Measurements from ENCODE around the gene C19orf25. TPM values are rescaled to one million over a fixed set of nuclear protein-coding genes. Genes with fewer than 3 reads are reported as not detected.
"Not testable (repeated sequence)": the region's sequence is repeated elsewhere in the genome, so short reads cannot be mapped to it uniquely, and the experiment has no call there.

C19orf25 gene
- polyA plus RNA-seq, 3 donors, result 17.0 to 33.0 (median 31.3) TPM

DNA sequence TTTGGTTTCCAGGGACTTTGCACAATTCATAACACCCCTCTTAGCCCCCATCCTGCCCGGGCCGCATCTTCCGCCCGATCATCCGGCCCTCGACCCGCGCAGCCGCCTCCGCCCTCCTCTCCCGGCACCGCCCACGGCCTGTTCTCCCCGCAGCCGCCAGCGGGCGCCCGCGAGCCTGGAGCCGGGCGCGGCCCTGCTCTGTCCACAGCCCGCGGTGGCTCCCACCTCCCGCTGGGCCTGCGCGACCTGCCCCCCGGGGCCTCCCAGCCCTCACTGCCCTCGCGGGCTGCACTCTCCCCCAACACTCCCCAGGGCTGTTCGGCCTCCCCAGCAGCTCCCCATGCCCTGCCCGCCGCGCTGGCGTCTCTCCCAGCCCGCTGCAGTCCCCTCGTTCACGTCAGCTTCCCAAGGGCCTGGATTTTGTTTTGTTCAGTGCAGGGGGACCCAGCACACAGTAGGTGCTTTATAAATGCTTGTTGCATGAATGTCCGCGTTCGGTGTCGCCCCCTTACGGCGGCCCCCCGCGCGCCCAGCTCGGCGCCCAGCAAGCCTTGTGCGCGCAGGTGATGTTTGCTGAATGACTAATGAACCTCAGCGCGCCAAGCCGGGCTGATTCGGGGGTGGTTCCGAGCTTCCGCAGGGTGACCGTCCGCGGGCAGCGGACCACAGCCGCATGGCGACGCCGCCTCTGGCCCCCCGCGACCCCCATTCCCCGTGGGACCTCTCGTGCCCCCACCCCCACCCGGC, 33.7 kb downstream of the C19orf25 start:
- DNase-seq (ENCODE audit: extremely low read depth in 1 of 11, low read depth in 9 of 11, low spot score in 4 of 11), result peak in 1 of 11 donors; percentile 49

- no peak for DNase-seq (ENCODE audit: extremely low read depth in 1 of 11, low read depth in 9 of 11, low spot score in 4 of 11)
Measured at GRCh38 chr19:1441677-1442438, 37.2 kb downstream of the C19orf25 start.

DNA sequence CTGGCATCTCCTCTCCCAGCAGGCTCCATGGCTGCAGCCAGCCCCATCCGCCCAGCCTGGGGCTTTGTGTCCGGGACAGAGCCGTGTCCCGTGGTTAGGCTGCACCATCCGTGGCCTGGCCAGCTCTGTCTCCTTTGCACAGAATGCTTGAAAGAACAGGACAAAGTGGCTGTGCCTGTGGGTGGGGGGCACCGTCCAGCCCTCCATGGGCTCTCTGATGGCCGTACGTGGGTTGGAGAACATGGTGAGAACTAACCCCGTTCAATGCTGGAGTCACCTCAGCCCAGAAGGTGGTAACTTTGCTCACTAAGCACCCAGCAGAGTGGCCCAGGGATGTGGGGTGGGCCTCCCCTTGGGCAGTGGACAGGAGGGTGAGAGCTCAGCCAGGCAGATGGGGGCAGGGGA, 38.0 kb downstream of the C19orf25 start:
- no peak for DNase-seq (ENCODE audit: extremely low read depth in 1 of 11, low read depth in 9 of 11, low spot score in 4 of 11)

DNA sequence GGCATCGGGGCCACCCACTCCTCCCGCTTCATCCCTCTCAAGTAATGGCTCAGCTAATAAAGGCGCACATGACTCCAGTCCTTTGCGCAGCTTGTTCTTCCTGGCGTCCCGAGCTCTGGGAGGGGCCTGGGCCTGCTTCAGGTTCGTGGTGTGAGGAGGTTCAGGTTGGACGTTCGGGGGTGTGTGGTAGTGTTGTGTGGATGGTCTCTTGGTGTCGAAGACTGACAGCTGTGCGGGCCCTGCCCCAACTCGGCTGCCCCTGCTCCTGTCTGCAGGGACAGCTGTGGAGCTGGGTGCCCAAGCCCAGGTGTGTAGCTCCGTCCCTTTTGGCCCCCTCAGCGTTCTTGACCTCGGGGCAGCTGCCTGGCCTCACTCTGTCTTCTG, 38.6 kb downstream of the C19orf25 start:
- no peak for DNase-seq (ENCODE audit: extremely low read depth in 1 of 11, low read depth in 9 of 11, low spot score in 4 of 11)

DNA sequence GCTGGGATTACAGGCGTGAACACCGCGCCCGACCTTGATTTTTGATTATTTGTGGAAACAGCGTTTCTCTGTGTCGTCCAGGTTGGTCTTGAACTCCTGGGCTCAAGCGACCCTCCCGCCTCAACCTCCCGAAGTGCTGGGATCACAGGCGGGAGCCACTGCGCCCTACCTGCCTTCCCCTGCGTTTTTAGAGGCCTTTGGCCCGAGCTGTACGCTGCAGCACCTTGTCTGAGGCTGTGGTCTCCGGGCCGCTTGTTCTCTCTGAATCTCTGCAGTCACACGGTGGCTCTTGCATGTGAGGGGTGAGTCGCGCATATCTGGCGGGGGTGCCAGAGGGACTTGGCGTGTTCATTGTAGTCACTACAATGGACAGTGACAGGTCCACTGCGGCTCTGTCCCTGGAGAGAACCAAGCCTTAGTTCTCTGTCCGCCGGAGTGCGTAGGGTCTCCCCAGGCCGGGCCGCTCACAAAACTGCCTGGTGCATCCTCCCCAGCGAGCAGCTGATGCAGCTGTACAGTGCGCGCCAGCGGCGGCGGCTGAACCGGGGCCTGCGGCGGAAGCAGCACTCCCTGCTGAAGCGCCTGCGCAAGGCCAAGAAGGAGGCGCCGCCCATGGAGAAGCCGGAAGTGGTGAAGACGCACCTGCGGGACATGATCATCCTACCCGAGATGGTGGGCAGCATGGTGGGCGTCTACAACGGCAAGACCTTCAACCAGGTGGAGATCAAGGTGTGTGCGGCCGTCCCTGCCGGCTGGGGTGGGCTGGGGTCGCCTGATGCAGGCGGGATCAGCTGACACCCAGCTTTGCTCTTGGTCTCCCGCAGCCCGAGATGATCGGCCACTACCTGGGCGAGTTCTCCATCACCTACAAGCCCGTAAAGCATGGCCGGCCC, 39.2 kb downstream of the C19orf25 start:
- not testable (repeated sequence) for DNase-seq (ENCODE audit: extremely low read depth in 1 of 11, low read depth in 9 of 11, low spot score in 4 of 11)

- no peak for DNase-seq (ENCODE audit: extremely low read depth in 1 of 11, low read depth in 9 of 11, low spot score in 4 of 11)
Measured at GRCh38 chr19:1438933-1439354, 40.1 kb downstream of the C19orf25 start.

- peak; percentile 87 to 96 (median 94) for DNase-seq (ENCODE audit: extremely low read depth in 1 of 11, low read depth in 9 of 11, low spot score in 4 of 11)
Measured at GRCh38 chr19:1438035-1438932, 40.7 kb downstream of the C19orf25 start, which contains the start of gene RPS15. RPS15 (plus strand) TSS chr19:1438396; CDS start chr19:1438426, 30 bp downstream.

DNA sequence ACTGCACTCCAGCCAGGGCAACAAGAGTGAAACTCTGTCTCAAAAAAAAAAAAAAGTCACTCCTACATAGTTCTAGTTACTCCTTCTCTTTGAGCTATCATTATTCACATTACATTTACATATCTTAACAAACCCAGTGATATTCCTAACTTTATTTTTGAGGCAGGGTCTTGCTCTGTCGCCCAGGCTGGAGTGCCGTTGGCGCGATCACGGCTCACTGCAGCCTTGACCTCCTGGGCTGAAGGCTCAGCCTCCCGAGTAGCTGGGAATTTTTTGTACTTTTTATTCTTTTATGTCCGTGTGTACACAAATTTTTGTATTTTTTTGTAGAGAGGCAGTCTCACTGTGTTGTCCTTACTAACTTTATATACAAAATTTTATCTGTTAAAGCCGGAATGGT, 41.4 kb downstream of the C19orf25 start:
- DNase-seq (ENCODE audit: extremely low read depth in 1 of 11, low read depth in 9 of 11, low spot score in 4 of 11), result no peak

DNA sequence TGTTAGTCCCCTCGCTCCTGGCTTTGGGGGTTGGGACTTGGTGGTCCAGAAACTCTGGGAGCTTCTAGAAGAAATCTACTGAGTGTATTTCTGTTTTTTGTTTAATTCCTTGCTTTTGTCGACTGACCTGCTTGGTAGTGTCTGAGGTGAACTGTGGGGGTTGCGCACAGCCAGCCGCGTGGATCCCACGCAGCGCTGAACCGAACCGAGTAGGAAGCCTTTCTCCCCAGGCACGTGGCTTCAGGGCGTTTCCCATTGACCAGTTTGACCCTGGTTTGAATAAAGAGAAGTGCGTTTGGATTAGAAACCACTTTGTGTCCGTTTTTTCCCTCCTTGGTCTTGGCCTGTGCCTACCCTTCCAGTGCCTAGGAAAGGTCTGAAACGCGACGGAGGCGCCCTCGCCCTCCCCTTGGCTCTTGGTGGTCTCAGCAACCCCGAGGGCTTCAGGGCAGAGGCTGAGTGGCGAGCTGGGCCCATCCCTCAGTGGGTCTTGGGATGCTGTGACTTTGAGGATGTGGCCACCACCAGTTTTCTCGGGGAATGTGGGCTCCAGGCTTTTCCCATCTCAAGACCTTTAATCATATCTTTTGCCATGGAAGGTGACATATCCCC, 43.5 kb downstream of the C19orf25 start:
- no peak for DNase-seq (ENCODE audit: extremely low read depth in 1 of 11, low read depth in 9 of 11, low spot score in 4 of 11)

DNA sequence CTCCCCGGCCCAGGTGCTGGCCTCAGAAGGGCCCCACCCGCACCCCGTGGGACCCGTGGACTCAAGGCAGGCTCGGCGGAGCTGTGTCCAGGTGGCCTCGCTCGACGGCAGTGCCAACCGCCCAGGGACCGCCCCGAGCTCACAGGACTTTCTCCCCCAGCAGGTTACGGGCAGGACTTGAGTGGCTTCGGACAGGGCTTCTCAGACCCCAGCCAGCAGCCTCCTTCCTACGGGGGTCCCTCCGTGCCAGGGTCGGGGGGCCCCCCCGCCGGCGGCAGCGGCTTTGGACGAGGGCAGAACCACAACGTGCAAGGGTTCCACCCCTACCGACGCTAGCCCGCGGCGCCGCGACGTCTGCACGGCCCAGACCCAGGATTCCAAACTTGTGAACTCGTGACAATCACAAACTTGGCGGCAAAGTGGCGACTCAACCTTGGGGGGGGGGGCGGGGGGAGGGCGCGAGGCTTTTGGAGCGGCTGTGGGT, 44.4 kb downstream of the C19orf25 start:
- DNase-seq (ENCODE audit: extremely low read depth in 1 of 11, low read depth in 9 of 11, low spot score in 4 of 11), result no peak

- no peak for DNase-seq (ENCODE audit: extremely low read depth in 1 of 11, low read depth in 9 of 11, low spot score in 4 of 11)
Measured at GRCh38 chr19:1434040-1434366, 45.0 kb downstream of the C19orf25 start.

- DNase-seq (ENCODE audit: extremely low read depth in 1 of 11, low read depth in 9 of 11, low spot score in 4 of 11), result no peak
Measured at GRCh38 chr19:1433119-1434039, 45.6 kb downstream of the C19orf25 start.

- DNase-seq (ENCODE audit: extremely low read depth in 1 of 11, low read depth in 9 of 11, low spot score in 4 of 11), result no peak
Measured at GRCh38 chr19:1432507-1432887, 46.5 kb downstream of the C19orf25 start.

DNA sequence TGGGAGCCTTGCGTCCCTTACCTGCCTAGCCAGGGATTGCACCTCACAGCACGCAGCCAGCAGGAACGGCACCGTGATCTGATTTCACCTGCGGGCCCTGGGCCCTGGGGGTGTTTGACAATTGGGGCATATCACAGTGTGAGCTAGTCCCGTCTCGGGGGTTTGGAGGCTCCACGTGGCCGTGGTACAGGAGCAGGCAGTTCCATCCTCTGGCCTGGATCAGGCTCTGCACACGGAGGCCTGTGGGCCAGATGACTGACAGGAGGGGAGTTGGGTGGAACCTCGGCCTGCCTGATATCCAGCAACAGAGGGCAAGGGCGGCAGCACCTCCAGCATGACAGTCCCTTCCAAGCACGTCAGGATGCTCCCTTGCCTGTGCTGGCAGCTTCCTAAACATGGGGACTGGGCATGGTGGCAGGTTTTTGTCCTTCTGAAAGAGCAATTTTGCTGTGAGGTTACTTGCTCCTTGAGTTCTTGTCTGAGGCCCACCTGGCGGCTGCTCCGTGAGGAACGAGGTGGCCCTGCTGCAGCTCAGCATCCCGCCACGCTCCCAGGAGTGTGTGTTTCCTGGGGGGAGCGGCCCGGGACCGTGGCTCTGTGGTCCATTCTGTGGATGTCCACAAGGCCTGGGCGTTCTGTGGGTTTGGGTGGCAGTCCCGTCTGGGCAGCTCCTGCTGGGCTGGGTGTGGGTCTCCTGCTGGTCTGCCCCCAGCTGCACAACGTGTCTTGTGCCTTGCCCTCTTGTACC, 47.1 kb downstream of the C19orf25 start:
- no peak for DNase-seq (ENCODE audit: extremely low read depth in 1 of 11, low read depth in 9 of 11, low spot score in 4 of 11)

DNA sequence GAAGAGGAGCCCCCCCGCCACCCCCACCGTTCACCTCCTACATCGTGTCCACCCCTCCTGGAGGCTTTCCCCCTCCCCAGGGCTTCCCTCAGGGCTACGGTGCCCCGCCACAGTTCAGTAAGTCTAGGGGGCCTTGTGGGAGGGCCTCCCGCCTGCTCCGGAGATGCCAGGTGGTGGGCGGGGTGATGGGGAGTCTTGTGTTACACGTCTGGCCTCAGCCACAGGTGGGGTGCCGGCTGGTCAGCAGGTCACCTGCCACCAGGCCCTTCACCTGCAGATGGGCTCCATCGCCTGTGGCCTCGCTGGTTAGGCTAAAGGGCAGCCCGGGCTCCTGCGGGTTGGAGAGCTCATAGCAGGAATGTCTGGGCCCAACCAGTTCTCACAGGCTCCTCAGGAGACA, 48.8 kb downstream of the C19orf25 start:
- no peak for DNase-seq (ENCODE audit: extremely low read depth in 1 of 11, low read depth in 9 of 11, low spot score in 4 of 11)

DNA sequence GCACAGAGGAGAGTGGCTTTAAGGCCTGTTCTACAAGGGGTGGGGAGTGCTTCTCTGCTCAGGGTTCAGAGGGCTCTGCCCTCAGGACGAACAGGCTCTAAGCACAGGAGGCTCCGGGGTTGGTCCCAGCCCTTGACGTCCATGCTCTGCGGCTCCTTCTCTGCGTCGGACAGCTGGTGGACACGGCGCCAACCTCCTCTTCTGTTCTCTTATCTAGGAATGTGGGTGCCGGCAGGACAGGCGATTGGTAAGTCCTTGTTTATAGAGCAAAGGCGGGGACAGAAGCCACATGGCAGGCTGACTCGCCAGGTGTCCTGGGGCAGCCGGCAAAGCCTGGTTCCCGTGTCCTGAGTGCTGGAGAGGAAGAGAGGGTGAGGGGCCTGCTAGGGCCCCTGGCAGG, 49.3 kb downstream of the C19orf25 start:
- DNase-seq (ENCODE audit: extremely low read depth in 1 of 11, low read depth in 9 of 11, low spot score in 4 of 11), result no peak

Data from renal cortex interstitium (tissue), 11 donors.